Chondrocyte (in vitro differentiated cells): ENCODE data around the gene UNCX. TPM values are rescaled to one million over a fixed set of nuclear protein-coding genes. Genes with fewer than 3 reads are reported as not detected.

Source experiments
- DNase-seq: peaks from one replicate; pipeline ENCODE4 v3.0.0; 2021; ENCODE audit warnings: mixed read lengths, low spot score
- H3K27ac Mint-ChIP-seq: one replicate; pipeline ENCODE4 v1.8.0; 2021; ENCODE audit warnings: mild to moderate bottlenecking, moderate library complexity, mixed read lengths; ENCODE audit not compliant: unreplicated experiment
- H3K27me3 Mint-ChIP-seq: 2 replicates; pipeline ENCODE4 v1.8.0; 2021; ENCODE audit warnings: low read depth, mixed read lengths
- H3K36me3 Mint-ChIP-seq: 2 replicates; pipeline ENCODE4 v1.8.0; 2021; ENCODE audit warnings: low read depth, mixed read lengths
- H3K4me1 Mint-ChIP-seq: 2 replicates; pipeline ENCODE4 v1.8.0; 2021; ENCODE audit warnings: low read depth, mild to moderate bottlenecking, mixed read lengths
- H3K4me3 Mint-ChIP-seq: one replicate; pipeline ENCODE4 v1.8.0; 2021; ENCODE audit warnings: mild to moderate bottlenecking, moderate library complexity, mixed read lengths; ENCODE audit not compliant: unreplicated experiment
- H3K9me3 Mint-ChIP-seq: 2 replicates; pipeline ENCODE4 v1.8.0; 2021; ENCODE audit warnings: low read depth, mixed read lengths
- CTCF ChIP-seq: fragments of 200-600 bp; sonication (generic); IDR thresholded peaks from 2 replicates; pipeline ENCODE4 v1.5.0; 2021; ENCODE audit warnings: antibody characterized with exemption, mild to moderate bottlenecking, moderate library complexity
- total RNA-seq: library from RNA; stranded (reverse); gene quantifications from 3 replicates; pipeline ENCODE4 v1.2.1, GENCODE V29; 2021

The UNCX gene
- total RNA-seq, 1 donor from 2014 or later = not detected

- Mint-ChIP-seq H3K27ac (no peak overlapping the region), H3K4me3 (no peak overlapping the region), H3K9me3 (no peaks in the 10 kb centered on the region), H3K4me1 (no peaks in the 10 kb centered on the region), H3K27me3 (peaks cover 49% of the 10 kb centered on the region), H3K36me3 (peaks cover 1% of the 10 kb centered on the region)
- TF ChIP-seq CTCF = no peak
- peak; percentile 55 for DNase-seq
Observed at GRCh38 chr7:1244700-1245523, 12.2 kb downstream of the UNCX start.

GRCh38 chr7:1245524-1246050, 12.9 kb downstream of the UNCX start:
- Mint-ChIP-seq H3K4me1 (no peaks in the 10 kb centered on the region), H3K27me3 (peaks cover 51% of the 10 kb centered on the region), H3K4me3 (no peak overlapping the region), H3K9me3 (no peaks in the 10 kb centered on the region), H3K36me3 (peaks cover 1% of the 10 kb centered on the region), H3K27ac (no peak overlapping the region)
- DNase-seq = peak; percentile 42
- no peak for TF ChIP-seq CTCF

GRCh38 chr7:1246160-1246870, 13.6 kb downstream of the UNCX start:
- peaks cover 54% of the 10 kb centered on the region for H3K27me3 Mint-ChIP-seq
- H3K4me1 Mint-ChIP-seq = no peaks in the 10 kb centered on the region
- H3K4me3 Mint-ChIP-seq = no peak overlapping the region
- H3K9me3 Mint-ChIP-seq = no peaks in the 10 kb centered on the region
- H3K36me3 Mint-ChIP-seq = peaks cover 1% of the 10 kb centered on the region
- H3K27ac Mint-ChIP-seq = no peak overlapping the region
- peak; percentile 83 for DNase-seq
- TF ChIP-seq CTCF = no peak

- peak; percentile 84 for DNase-seq
- TF ChIP-seq CTCF = no peak
- Mint-ChIP-seq H3K4me3 (no peak overlapping the region), H3K4me1 (no peaks in the 10 kb centered on the region), H3K36me3 (no peaks in the 10 kb centered on the region), H3K27me3 (peaks cover 53% of the 10 kb centered on the region), H3K9me3 (no peaks in the 10 kb centered on the region), H3K27ac (no peak overlapping the region)
Observed at GRCh38 chr7:1246871-1247526, 14.3 kb downstream of the UNCX start.

GRCh38 chr7:1247527-1248041, 14.9 kb downstream of the UNCX start:
- Mint-ChIP-seq H3K4me3 (no peak overlapping the region), H3K27me3 (peaks cover 53% of the 10 kb centered on the region), H3K27ac (no peak overlapping the region), H3K4me1 (no peaks in the 10 kb centered on the region), H3K9me3 (no peaks in the 10 kb centered on the region), H3K36me3 (no peaks in the 10 kb centered on the region)
- no peak for TF ChIP-seq CTCF
- DNase-seq = peak; percentile 49
